GM21381 (cell line): ENCODE data around the gene SLC16A1.
"Not testable (repeated sequence)": the region's sequence is repeated elsewhere in the genome, so short reads cannot be mapped to it uniquely, and the experiment has no call there.

Source experiments
- ATAC-seq: cut with Tn5 transposase; IDR thresholded peaks from one replicate; pipeline ENCODE4 v1.9.1; 2021; ENCODE audit warnings: mild to moderate bottlenecking, moderate library complexity; ENCODE audit not compliant: unreplicated experiment

The SLC16A1 gene

GRCh38 chr1:112927462-112927990 is 28.5 kb downstream of the SLC16A1 start:
- ATAC-seq, result no peak

GRCh38 chr1:112926858-112927257 is 29.1 kb downstream of the SLC16A1 start:
- no peak for ATAC-seq

DNA sequence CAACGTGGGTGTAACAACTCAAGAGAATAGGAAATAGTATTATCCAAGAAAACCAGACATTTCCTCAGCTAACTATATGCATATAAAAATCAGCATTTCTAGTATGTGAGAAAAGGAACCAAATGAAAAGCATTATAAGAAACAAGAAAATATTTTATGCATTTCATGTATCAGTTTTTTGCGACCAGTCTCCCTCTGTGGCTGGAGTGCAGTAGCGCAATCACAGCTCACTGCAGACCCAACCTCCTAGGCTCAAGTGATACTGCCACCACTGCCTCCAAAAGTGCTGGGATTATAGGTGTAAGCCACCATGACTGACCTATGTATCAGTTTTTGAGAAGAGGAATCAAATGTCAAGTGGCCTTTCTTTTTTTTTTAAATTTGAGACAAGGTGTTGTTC is 31.0 kb downstream of the SLC16A1 start:
- ATAC-seq, result no peak

GRCh38 chr1:112923959-112924349 is 32.0 kb downstream of the SLC16A1 start:
- no peak for ATAC-seq

DNA sequence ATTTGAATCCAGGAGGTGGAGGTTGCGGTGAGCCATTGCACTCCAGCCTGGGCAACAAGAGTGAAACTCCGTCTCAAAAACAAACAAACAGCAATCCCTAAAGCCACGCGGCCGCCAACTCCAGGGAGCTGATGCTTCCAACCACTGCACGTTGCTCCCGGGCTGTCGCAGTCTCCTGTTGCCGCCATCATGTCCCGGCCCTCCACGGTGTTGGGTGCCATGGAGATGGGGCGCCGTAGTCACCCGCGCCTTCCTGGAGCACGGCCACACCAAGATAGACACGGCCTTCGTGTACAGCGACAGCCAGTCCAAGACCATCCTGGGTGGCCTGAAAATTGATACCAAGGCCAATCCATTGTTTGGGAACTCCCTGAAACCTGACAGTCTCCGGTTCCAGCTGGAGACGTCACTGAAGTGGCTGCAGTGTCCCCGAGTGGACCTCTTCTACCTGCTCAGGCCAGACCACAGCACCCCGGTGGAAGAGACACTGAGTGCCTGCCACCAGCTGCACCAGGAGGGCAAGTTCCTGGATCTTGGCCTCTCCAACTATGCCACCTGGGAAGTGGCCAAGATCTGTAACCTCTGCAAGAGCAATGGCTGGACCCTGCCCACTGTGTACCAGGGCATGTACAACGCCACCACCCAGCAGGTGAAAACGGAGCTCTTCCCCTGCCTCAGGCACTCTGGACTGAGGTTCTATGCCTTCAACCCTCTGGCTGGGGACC is 32.6 kb downstream of the SLC16A1 start:
- no peak for ATAC-seq

- no peak for ATAC-seq
Observed at GRCh38 chr1:112911506-112912220, 44.3 kb downstream of the SLC16A1 start.

DNA sequence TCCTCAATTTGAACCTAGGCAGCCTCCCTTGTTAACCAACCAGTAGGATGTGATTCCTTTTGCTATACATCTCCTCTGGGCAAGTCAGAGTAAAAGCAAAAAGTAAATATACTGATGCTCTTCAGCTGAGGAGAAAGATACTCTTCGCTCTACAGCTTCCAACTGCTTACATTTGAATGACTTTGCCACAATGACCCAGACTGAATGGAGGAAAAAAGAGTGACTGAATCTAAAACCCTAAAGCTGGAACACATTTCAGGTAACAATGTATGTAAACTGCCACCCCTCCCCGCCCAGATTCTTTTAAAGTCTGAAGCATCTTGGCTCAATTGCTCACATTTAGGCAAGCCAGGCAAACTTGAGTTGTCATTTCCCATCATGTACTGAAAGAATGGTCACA is 46.1 kb downstream of the SLC16A1 start:
- no peak for ATAC-seq

GRCh38 chr1:112906150-112906698 is 49.8 kb downstream of the SLC16A1 start:
- ATAC-seq, result no peak

GRCh38 chr1:112905395-112906149 is 50.4 kb downstream of the SLC16A1 start:
- ATAC-seq, result no peak

DNA sequence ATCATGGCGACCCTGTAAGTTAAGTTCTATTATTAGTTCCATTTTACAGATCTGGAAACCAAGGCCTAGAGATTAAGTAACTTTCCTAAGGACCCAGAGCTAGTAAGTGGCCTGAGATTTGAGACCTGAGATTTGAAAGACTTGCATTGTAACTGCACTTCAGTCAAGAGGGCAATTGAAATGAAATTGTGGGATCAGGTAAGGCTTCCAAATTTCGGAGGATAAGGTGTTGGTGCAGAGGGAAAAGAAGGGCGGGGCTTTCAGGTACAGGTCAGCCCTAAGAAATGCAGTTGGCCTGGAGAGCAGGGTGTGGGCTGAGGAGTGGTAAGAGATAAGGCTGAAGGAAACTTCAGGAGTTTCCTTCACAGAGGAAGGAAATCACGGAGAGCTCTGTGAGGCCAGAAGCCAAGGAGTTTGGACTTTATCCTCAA is 51.1 kb downstream of the SLC16A1 start:
- ATAC-seq, result no peak

GRCh38 chr1:112904071-112904830 is 51.7 kb downstream of the SLC16A1 start:
- no peak for ATAC-seq

DNA sequence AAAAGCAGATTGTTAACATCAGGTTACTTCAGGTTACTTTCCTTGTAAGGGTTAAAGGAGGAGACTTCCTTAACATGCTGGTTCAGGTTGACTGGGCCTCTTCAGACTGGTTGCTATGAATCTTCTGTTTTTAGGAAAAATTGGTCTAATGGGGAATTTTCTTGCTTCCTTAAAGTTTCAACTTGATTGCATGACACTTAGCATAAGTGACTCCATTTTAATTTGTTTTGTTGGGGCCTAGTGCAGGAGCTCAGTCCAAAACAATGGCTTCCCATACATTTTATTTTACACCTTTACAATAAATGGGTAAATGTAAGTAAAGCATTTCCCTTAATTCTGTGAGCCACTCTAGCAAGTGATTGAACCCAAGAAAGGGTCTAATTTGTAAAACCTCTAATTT is 53.8 kb downstream of the SLC16A1 start:
- no peak for ATAC-seq

GRCh38 chr1:112901387-112901786 is 54.6 kb downstream of the SLC16A1 start:
- ATAC-seq, result no peak

GRCh38 chr1:112896783-112897182 is 59.2 kb downstream of the SLC16A1 start:
- no peak for ATAC-seq

DNA sequence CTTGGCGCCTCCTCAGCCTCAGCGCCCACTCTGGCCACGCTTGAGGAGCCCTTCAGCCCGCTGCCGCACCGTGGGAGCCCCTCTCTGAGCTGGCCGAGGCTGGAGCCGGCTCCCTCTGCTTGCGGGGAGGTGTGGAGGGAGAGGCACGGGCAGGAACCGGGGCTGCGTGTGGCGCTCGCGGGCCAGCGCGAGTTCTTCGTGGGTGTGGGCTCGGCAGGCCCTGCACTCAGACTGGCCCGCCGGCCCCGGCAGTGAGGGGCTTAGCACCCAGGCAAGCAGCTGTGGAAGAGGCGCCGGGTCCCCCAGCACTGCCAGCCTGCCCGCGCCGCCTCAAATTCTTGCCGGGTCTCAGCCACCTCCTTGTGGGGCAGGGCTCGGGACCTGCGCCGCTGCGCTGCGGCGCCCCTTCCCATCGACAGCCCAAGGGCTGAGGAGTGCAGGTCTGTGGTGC is 61.4 kb downstream of the SLC16A1 start:
- ATAC-seq, result no peak

- ATAC-seq, result no peak
Observed at GRCh38 chr1:112894010-112894292, 62.0 kb downstream of the SLC16A1 start.

GRCh38 chr1:112893288-112894009 is 62.5 kb downstream of the SLC16A1 start:
- no peak for ATAC-seq

GRCh38 chr1:112889906-112890305 is 66.1 kb downstream of the SLC16A1 start:
- ATAC-seq, result not testable (repeated sequence)

DNA sequence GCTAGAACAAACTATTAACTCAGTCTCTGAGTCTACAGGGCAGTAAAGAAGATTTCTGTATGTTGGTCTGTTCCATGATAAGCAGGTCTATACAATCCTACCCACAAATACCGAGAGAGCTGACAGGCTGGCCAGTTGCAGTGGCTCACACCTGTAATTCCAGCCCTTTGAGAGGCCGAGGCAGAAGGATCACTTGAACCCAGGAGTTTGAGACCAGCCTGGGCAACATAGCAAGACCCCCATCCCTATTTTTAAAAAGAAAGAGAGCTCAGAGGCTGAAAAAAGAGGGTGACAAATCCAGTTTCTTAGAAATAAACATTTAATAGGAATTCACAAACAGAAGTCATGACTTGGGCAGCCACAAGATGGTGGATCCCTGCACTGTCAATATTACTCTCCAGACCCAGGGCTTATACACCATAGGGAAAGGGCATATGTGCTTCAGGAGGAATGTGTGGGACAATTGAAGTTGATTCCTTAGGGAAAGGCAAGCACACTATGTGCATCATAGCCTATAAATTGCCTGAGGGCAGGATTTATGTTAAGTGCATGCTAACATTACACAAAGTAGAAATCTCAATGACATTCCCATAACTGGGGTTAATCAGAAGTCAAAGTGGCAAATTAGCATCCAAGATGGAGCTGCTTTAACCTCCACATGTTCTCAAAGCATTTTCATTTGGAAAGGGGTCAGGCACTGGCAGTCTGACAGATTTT is 66.8 kb downstream of the SLC16A1 start:
- no peak for ATAC-seq
